Measurements from ENCODE around the gene RPA3. TPM values are rescaled to one million over a fixed set of nuclear protein-coding genes. Genes with fewer than 3 reads are reported as not detected.
"Not testable (repeated sequence)": the region's sequence is repeated elsewhere in the genome, so short reads cannot be mapped to it uniquely, and the experiment has no call there.

The RPA3 gene
- total RNA-seq, 1 donor from 2014 or later: 10.9 TPM

DNA sequence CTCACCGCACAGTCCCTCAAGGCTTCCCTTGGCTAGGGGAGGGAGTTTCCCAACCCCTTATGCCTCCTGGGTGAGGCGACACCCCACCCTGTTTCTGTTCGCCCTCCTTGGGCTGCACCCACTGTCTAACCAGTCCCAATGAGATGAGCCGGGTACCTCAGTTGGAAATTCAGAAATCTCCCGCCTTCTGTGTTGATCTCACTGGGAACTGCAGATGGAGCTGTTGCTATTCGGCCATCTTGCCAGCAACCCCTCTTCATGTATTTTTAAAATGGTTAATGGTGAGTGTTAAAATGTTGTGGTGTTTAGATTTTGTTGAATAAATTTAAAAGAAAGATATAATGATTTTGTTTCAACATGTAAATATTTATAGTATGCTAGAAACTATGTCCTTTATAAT, 55.9 kb downstream of the RPA3 start:
- DNase-seq (ENCODE audit: extremely low read depth, low read depth, low spot score): no peak

GRCh38 chr7:7656459-7656858, 61.9 kb downstream of the RPA3 start:
- DNase-seq (ENCODE audit: extremely low read depth, low read depth, low spot score): not testable (repeated sequence)

GRCh38 chr7:7654964-7655715, 63.3 kb downstream of the RPA3 start:
- no peak for DNase-seq (ENCODE audit: extremely low read depth, low read depth, low spot score)

DNA sequence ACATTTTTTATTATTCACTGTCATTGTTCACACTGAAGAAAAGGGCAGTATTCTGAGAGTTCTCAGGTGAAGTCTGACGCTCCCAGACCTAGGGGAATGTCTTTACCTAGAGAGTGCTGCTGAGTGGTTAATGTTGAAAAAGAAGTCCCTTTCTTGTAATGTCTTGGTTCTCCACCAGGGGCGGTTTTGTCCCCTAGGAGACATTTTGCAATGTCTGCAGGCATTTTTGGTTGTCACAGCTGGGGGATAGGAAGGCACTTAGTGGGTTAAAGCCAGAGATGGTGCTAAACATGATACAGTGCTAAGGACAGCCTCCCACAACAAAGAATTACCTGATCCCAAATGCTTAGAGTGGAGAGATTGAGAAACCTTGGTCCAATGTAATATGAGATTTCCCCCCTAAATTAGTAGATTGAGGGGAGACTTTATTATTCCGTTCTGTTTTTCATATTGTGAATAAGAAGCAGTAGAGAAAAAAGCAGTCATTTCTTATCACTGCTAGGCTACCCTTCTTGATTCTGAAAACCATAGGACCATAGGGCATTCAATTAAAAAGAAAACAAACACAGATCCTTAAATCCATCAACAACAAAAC, 64.7 kb downstream of the RPA3 start:
- DNase-seq (ENCODE audit: extremely low read depth, low read depth, low spot score): no peak

DNA sequence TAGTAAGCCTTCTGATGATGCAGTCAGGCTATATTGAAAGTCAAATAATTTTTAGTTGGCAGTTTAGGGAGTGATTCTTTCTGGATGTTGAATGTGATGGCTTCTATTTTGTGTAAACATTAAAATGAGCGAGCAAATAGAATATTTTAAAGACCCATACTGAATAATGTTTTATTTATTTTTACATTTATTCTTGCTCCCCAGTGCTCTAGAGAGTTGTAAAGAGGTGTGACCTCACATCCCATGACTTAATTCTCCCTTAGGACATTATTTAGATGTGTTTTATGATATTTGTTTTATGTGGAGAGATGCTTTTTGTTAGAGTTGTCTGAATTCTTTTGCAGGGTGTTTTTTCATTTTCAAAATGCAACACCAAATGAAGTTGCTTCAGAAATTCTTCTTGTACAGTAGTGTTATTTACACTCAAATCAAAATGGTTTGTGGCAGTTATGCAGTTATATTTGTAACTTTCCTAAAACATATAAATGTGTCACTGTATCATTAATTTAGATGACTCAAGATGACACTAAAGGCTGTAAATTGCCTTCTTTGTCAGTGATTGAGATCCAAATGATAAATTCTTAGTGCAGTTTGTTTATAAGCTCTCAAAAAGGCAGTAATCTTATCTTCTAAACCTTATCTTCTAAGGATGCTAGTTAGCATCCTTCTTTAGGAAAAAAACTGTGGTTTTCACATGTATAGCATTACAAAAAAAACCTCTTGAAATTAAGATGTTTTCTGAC, 65.4 kb downstream of the RPA3 start:
- DNase-seq (ENCODE audit: extremely low read depth, low read depth, low spot score): no peak

DNA sequence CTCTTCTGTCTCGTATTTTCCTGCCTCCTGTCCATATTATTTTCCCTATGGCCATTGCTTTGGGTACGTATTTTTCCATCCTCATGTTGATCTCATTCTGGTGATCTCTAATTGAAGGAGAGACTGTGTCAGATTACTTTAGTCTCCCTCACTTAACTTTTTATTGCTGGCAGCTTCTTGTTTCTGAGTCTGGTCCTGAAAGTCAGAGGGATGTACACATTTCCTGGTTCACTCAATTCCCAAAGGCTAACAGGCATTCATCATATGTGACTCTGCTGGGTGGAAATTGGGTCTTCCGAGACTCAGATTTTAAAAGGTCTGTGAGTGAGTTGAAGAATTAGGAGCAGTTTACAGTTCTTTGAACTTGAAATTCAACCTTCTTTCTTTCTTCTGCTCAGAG, 66.9 kb downstream of the RPA3 start:
- no peak for DNase-seq (ENCODE audit: extremely low read depth, low read depth, low spot score)

GRCh38 chr7:7650682-7651206, 67.7 kb downstream of the RPA3 start:
- no peak for DNase-seq (ENCODE audit: extremely low read depth, low read depth, low spot score)

- no peak for DNase-seq (ENCODE audit: extremely low read depth, low read depth, low spot score)
These were observed 70.8 kb downstream of the RPA3 start for GRCh38 chr7:7647495-7648036.

DNA sequence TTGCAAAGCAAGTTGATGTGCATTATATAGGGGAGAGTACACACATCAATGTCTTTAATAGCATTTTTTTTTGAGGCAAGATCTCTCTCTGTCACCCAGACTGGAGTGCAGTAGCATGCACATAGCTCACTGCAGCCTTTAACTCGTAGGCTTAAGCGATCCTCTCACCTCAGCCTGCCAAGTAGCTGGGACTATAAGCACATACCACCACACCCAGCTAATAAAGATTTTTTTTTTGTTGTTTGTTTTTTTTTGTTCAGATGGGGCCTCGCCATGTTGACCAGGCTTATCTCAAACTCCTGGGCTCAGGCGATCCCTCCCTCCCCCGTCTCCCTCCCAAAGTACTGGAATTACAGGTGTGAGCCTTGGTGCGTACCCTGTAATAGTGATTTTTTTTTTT, 76.3 kb downstream of the RPA3 start:
- DNase-seq (ENCODE audit: extremely low read depth, low read depth, low spot score): no peak

DNA sequence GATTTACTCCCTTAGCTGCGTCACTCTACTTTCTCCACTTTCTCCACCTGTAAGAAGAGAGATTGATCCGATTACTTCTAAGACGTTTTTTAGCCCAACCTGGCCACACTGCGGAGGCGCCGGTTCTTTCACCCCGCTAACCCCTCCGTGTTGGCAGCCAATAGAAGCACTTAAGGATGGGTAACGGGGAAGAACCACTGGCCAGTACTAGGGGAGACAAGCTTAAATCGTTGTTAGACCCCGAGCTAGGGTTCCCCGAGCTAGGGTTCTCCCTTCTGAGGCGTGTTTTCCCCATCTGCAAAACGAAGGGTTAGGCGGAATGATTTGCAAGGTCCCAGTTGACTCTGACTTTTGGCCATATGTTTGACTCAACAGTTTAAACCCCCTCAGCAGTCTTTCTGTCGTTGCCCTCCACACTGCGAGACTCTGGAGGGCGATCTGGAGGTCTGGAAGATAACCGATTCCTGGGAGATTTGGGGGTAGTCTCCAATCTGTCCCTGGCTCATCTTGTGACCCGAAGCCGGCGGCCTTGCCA, 77.2 kb downstream of the RPA3 start:
- peak; percentile 7 for DNase-seq (ENCODE audit: extremely low read depth, low read depth, low spot score)

- peak; percentile 94 for DNase-seq (ENCODE audit: extremely low read depth, low read depth, low spot score)
These were observed 77.9 kb downstream of the RPA3 start, which contains the start of gene UMAD1 for GRCh38 chr7:7640221-7641128. TSS of gene UMAD1 (plus strand) at chr7:7640752. CDS start at chr7:7673372, 32,620 bp downstream.

DNA sequence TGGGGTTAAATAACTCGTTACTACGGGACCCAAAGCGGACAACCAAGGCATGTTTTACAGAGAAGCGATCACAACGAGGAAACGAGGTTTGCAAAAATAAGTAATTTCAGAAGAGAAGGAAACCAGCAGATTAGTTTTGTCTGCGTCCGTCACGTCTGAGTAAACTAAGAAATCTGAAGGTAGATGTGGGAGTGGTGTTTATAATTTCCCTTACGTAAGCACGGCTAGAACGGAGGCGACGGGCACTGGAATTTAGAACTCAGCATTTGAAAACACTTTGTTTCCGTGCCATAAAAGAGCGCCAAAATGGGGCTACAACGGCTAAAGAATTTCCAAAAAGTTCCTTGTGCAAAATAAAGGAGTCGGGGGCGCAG, 78.6 kb downstream of the RPA3 start:
- peak; percentile 7 for DNase-seq (ENCODE audit: extremely low read depth, low read depth, low spot score)

DNA sequence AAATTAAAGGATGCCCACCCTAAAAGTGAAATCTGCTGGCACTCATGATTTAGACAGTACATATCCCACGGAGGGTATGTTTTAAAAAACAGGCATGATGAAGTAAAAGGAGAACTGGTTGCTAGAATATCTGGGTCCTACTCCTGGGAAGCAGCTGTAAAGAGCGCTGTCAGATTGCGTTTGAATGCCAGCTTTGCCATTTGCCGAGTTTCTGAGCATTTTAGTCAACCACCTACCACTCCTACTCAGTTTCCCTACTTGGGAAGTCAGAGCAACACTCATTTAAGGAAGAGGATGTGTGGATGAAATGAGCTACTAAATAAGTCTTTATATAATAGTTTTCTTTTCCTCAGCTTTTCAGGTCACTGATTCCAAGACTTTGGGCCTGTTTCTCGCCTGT, 79.0 kb downstream of the RPA3 start:
- no peak for DNase-seq (ENCODE audit: extremely low read depth, low read depth, low spot score)

- no peak for DNase-seq (ENCODE audit: extremely low read depth, low read depth, low spot score)
These were observed 87.6 kb downstream of the RPA3 start for GRCh38 chr7:7630626-7631329.

- no peak for DNase-seq (ENCODE audit: extremely low read depth, low read depth, low spot score)
These were observed 89.9 kb downstream of the RPA3 start for GRCh38 chr7:7628476-7628875.

DNA sequence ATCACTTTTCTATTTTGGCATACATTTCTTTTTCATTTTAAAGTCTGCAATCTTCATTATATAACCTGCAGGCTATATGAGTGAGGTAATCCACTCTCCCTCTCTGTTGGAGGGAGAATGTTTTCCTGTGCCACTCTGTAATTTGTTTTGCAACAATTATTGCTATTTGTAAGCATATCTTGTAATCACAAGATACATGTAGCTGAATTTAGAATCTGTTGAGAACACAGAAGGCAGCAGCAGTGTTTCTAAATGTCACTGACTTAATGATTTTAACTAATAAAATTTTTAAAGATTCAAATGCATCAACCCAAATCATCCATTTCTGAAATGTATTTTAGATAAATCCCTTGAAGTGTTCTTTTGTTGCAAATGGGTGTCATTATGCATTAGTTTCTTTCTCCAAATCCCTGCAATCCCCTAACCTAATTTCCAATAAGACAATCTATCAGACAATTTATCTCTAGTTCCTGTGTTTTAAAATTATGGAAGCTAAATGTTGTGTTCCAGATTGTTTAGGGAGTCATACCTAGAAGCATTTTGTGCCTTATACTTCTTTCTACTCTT, 97.7 kb downstream of the RPA3 start:
- DNase-seq (ENCODE audit: extremely low read depth, low read depth, low spot score): no peak

DNA sequence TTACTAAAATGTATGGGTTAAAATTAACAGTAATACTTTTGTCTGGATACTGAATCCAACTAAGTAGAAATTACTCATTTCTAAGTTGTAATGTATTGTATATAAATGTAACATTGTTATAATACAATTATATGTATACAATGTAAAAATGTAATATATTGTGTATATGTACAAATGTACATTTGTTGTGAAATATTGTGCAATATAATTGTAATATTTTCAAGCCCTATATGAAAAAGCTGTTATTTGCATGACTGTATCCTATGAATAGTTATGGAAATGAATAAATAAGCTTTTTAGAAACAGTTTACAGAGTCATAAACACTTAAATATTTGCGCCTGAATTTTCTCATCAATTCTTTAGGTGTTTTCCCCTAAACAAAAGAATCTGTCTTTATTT, 98.2 kb downstream of the RPA3 start:
- DNase-seq (ENCODE audit: extremely low read depth, low read depth, low spot score): no peak

DNA sequence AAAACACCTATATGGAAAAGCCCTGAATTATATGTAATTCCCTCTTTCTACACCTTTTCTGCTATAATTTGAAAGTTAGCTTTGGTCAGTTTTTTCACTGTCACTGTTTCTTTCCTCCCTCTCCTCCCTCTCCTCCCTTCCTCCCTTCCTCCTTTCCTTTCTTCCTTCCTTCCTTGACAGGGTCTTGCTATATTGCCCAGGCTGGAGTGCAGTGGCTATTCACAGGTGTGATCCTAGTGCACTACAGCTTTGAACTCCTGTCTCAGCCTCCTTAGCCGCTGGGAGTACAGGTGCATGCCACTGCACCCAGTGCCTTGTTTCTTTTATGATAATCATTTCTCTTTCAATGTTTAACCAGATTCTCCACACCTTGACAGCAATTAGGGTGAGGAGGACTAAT, 100.0 kb downstream of the RPA3 start:
- DNase-seq (ENCODE audit: extremely low read depth, low read depth, low spot score): no peak

DNA sequence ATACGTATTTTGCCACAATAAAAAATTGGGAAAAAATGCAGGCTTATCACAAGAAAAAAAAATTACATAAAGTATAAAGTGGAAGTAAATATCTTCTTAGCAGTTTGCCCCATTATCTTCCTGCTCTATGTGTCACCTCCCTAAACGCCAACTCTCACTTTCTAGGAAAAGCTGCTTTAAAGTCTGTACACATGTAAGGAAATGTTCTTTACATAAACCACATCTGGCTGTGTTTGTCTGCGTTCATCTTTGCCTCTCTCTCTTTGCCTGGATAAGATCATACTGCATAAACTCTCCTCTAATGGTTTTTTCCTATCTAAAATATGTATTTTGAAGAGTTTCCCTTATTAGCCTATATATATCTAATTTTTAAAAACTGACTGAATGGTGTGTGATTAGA, 100.9 kb downstream of the RPA3 start:
- DNase-seq (ENCODE audit: extremely low read depth, low read depth, low spot score): no peak
